Duodenal mucosa (tissue), 2 donors: ENCODE data around the gene DRC7.

Experiments
- H3K27ac ChIP-seq: one replicate; pipeline ENCODE4 v1.7.0; 2013; ENCODE audit warnings: low read depth, low read length
- H3K27me3 ChIP-seq, 2 donors: one replicate each; pipeline ENCODE4 v1.7.0; 2013; ENCODE audit warnings: low read length in 2 of 2, control low read depth in 1 of 2; ENCODE audit not compliant: insufficient read depth in 2 of 2, control insufficient read depth in 1 of 2
- H3K36me3 ChIP-seq, 2 donors: one replicate each; pipeline ENCODE4 v1.7.0; 2013; ENCODE audit warnings: low read length in 2 of 2, control low read depth in 1 of 2; ENCODE audit not compliant: insufficient read depth in 2 of 2, control insufficient read depth in 1 of 2
- H3K4me1 ChIP-seq, 2 donors: one replicate each; pipeline ENCODE4 v1.7.0; 2013; ENCODE audit warnings: low read length in 2 of 2, control low read depth in 1 of 2; ENCODE audit not compliant: insufficient read depth in 2 of 2, control insufficient read depth in 1 of 2
- H3K4me3 ChIP-seq, 2 donors: one replicate each; pipeline ENCODE4 v1.7.0; 2013; ENCODE audit warnings: low read length in 2 of 2, low read depth in 1 of 2
- H3K9ac ChIP-seq, 2 donors: one replicate each; pipeline ENCODE4 v1.7.0; 2013; ENCODE audit warnings: low read length in 2 of 2, low read depth in 1 of 2
- H3K9me3 ChIP-seq, 2 donors: one replicate each; pipeline ENCODE4 v1.7.0; 2013; ENCODE audit warnings: low read length in 2 of 2, control low read depth in 1 of 2; ENCODE audit not compliant: control insufficient read depth in 1 of 2

DRC7 gene

DNA sequence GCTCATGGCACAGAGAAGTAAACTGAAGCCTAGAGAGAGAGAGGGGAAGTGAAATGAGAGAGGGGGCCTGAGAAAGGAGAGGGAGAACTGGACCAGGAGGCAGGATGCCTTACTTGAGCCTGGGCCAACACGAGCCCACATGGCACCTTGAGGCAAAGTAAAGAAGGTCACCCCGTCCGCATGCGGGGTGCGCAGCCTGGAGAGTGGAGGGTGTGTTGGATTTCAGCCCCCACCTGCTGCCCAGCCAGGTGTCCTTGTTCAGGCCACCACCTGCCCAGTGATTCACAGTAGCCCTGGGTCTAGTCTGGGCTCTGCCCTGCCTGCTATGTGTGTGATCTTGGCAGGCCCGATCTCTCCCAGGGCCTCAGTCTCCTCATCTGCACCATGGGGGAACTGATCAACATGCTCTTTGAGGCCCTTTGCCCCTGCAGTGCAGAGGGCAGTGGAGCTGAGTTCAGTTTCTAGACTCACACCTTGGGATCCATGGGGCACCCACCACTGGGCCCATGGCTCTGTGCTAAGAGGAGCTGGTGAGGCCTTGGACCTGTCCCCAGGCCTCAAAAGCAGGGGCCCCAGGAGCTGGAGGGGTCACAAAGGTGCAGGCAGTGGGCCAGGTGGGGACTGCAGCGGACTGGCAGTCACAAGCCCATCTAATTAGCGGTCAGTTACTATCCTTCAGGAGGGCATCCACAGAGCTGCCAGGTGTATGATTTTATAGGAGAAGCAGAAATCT is 9.8 kb upstream of the DRC7 start:
- no peaks in the 10 kb centered on the region for H3K9me3 ChIP-seq
- no peak overlapping the region for H3K9ac ChIP-seq
- no peaks in the 10 kb centered on the region for H3K4me1 ChIP-seq
- H3K27me3 ChIP-seq: no peaks in the 10 kb centered on the region
- no peak overlapping the region for H3K27ac ChIP-seq
- H3K36me3 ChIP-seq: no peaks in the 10 kb centered on the region
- H3K4me3 ChIP-seq: no peak overlapping the region

DNA sequence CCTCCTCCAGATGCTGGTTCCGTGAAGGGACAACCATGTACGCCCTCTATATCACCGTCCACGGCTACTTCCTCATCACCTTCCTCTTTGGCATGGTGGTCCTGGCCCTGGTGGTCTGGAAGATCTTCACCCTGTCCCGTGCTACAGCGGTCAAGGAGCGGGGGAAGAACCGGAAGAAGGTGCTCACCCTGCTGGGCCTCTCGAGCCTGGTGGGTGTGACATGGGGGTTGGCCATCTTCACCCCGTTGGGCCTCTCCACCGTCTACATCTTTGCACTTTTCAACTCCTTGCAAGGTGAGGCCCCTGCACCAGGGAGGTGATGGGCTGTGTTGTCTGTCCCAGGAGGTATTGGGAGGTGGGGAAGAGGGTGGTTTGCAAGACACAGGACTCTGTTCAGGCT is 9.0 kb upstream of the DRC7 start:
- Histone ChIP-seq H3K4me1 (no peaks in the 10 kb centered on the region), H3K9me3 (no peaks in the 10 kb centered on the region), H3K27ac (no peak overlapping the region), H3K4me3 (no peak overlapping the region), H3K9ac (no peak overlapping the region), H3K27me3 (no peaks in the 10 kb centered on the region), H3K36me3 (no peaks in the 10 kb centered on the region)

DNA sequence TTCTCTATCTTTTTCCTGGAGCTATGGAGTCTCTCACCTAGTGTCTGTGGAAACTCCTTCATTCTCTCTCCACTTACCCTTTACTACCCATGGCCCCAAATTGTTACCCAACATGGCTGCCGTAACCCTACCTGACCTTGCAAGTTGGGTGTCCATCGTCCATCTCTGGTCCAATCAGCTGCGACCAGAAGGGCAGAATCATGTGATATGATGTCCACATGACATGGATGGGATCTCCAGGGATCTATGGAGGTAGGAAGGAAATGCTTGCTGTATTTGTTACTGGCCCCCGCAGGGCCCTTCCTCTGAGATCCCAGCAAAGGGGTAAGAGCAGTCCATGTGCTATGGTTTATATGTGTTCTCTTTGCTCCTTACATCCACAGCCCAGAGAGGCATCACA is 8.0 kb upstream of the DRC7 start:
- H3K9ac ChIP-seq: no peak overlapping the region

DNA sequence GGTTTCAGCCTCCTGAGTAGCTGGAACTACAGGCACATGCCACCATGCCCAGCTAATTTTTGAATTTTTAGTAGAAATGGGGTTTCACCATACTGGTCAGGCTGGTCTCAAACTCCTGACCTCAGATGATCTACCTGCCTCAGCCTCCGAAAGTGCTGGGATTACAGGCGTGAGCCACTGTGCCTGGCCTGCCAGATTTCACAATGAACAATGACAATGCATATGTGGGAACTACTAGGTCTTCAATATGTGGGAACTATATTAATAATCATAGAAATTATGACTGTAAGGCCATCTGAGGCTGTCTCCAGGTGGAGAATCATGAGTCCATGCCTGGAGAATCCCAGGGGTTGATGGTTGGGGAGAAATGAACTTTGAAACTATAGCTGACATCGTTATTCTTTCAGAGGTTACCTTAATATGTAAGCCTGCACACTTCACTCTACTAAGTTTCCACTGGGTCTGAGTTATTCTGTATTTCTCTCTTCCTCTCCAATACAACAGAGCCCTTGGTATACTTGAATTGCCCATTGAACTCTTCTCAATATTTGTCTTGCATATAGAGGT is 7.2 kb upstream of the DRC7 start:
- H3K4me3 ChIP-seq: no peak overlapping the region
- no peak overlapping the region for H3K9ac ChIP-seq
- H3K27ac ChIP-seq: no peak overlapping the region
- no peaks in the 10 kb centered on the region for H3K36me3 ChIP-seq
- H3K4me1 ChIP-seq: no peaks in the 10 kb centered on the region
- H3K9me3 ChIP-seq: no peaks in the 10 kb centered on the region
- no peaks in the 10 kb centered on the region for H3K27me3 ChIP-seq

More for the DNA sequence above, 8.0 kb upstream of the DRC7 start:
- Histone ChIP-seq H3K27ac (no peak overlapping the region), H3K9me3 (no peaks in the 10 kb centered on the region), H3K36me3 (no peaks in the 10 kb centered on the region), H3K4me1 (no peaks in the 10 kb centered on the region), H3K4me3 (no peak overlapping the region), H3K27me3 (no peaks in the 10 kb centered on the region)

DNA sequence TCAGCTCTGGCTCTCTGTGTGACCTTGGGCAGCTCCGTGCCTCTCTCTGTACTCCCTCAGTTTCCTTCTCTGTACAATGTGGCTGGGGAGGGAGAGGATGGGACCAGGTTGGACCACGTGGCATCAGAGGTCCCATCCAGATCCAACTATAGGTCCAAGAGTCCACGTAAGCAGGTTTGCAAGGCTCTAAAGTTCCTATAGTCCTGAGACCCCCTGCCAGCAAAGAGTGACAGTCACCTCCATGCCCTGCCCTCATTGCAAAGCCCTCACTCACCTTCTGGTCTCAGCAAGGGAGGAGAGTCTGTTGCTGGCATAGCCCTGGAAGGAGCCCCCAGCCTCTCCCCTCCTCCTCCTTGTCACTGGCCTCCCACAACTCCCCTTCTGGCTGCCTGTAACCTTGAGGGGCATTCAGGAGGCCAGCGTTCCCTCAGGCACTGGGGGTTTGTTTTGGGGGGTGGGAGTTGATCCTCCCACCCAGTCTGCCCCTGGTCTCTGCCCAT is 6.1 kb upstream of the DRC7 start:
- H3K9me3 ChIP-seq: no peaks in the 10 kb centered on the region
- H3K27me3 ChIP-seq: peaks cover 0 to 3% of the 10 kb centered on the region in 2 donors
- no peak overlapping the region for H3K9ac ChIP-seq
- H3K4me3 ChIP-seq: no peak overlapping the region
- no peaks in the 10 kb centered on the region for H3K4me1 ChIP-seq
- no peaks in the 10 kb centered on the region for H3K36me3 ChIP-seq
- H3K27ac ChIP-seq: no peak overlapping the region

DNA sequence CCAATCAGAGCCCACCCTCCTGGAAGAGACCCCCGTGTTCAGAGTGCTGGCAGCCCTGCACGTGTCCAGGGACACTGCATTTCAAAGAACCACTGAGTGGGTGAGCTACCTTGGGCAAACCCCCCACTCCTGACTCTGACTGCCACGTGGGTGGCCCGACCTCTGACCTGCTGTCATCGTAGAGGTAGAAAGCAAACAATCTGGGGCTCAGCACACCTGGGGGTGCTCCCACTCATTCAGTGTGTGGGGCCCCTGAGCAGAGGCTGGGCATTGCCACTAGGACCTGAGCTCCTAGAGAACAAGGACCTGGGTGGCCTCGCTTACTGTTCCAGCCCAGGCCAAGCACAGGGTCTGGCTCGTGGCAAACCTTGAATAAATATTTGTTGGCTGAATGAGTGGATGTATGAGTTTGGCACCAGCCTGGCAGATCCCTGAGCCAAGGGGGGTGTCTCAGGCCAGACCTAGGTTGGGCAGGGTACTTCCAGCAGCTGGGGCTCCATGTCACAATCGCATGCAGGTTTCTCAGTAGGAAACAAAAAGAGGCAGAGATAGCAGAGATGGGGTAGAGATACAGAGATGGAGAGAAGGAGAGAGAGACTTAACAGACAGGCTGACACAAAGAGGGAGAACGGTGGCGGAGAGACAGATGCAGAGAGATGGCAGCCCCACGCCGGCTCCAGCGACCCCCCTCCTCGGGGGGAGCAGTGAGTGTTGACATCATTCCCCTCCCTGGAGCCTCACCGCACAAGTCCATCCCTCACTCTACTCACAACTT is 5.4 kb upstream of the DRC7 start:
- H3K36me3 ChIP-seq: no peaks in the 10 kb centered on the region
- H3K4me1 ChIP-seq: no peaks in the 10 kb centered on the region
- H3K9me3 ChIP-seq: no peaks in the 10 kb centered on the region
- H3K9ac ChIP-seq: no peak overlapping the region
- H3K4me3 ChIP-seq: no peak overlapping the region
- peak overlapping the region; percentile 20 for H3K27ac ChIP-seq
- H3K27me3 ChIP-seq: peaks cover 0 to 3% of the 10 kb centered on the region in 2 donors

DNA sequence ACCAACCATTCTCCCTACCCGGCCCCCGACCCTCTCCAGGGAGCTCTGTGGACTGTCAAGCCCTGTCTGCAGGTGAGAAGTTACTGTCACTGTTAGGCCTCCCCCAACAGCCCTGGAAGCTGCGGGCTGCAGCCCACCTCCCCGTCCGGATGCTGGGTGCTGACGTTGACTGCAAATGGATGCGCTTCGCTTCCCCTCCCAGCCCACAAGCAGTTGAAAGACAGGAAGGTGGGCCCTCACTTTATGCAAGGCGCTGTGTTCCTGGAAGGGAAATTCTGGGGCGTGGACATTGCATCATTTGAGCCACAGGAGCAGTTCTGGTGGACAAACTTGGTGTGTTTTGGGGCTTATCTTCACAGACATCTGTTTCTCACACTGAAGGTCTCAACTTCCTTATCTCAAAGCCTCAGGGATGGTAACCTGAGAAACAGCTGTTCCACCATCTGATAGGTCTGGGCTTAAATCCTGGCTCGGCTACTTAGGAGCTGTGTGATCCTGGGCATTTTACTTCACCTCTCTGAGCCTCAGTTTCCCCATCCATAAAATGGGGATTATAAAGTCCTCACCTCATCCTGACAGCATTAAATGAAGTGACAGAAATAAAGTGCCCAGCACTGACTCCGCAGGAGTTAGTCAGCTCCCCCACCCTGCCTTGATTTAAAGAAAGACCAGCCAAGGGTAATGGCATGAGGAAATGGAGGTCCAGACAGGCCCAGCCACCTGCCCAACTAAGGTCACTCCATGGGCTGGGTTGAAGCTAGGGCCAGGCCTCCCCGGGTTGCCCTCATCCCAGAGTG is 4.6 kb upstream of the DRC7 start:
- Histone ChIP-seq H3K9ac (no peak overlapping the region), H3K27ac (no peak overlapping the region), H3K4me3 (peak overlapping the region in 1 of 2 donors; percentile 8), H3K27me3 (peaks cover 0 to 3% of the 10 kb centered on the region in 2 donors), H3K36me3 (no peaks in the 10 kb centered on the region), H3K9me3 (no peaks in the 10 kb centered on the region), H3K4me1 (no peaks in the 10 kb centered on the region)

DNA sequence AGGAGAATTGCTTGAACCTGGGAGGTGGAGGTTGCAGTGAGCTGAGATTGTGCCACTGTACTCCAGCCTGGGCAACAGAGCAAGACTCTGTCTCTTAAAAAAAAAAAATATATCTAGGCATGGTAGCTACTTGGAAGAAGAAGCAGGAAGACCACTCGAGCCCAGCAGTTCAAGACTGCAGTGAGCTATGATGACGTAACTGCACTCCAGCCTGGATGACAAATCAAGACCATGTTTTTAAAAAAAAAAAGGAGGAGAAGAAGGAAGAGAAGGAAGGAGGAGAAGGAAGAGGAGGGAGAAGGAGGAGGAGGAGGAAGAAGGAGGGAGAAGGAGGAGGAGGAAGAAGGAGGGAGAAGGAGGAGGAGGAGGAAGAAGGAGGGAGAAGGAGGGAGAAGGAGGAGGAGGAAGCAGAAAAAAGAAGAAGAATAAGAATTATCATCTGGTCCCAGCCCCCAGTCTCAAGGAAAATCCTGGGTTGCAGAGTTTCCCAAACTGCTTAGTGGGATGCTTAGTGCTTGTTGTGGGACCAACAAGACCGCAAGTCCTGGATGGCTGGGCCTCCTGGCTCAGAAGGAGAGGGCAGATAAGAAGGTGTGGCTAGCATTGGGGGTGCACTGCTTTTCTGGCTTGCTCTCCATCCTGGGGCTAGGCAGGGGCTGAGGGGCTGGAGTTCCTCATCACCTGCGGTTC is 3.7 kb upstream of the DRC7 start:
- no peaks in the 10 kb centered on the region for H3K9me3 ChIP-seq
- H3K27me3 ChIP-seq: peaks cover 0 to 3% of the 10 kb centered on the region in 2 donors
- no peaks in the 10 kb centered on the region for H3K36me3 ChIP-seq
- no peak overlapping the region for H3K4me3 ChIP-seq
- no peaks in the 10 kb centered on the region for H3K4me1 ChIP-seq
- H3K27ac ChIP-seq: no peak overlapping the region
- H3K9ac ChIP-seq: no peak overlapping the region

DNA sequence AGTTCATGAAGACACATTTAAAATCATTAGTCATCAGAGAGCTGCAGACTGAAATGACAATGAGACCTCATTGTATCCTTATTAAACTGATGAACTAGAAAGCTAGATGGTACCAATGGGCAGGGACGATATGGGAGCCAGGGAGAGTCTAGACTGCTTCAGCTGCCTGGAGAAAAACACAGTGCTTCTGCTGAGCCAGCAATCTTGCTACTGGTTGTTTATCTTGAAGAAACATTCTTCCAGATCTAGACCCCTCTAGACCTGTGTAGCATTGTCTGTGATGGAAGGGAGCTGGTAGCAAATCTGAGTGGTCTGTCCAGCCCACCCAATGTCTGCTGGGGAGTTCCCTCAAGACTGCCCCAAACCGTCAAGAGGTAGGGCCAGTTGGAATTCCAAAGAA is 2.0 kb upstream of the DRC7 start:
- Histone ChIP-seq H3K9me3 (no peaks in the 10 kb centered on the region), H3K4me3 (no peak overlapping the region), H3K36me3 (no peaks in the 10 kb centered on the region), H3K9ac (no peak overlapping the region), H3K4me1 (no peaks in the 10 kb centered on the region), H3K27me3 (peaks cover 0 to 3% of the 10 kb centered on the region in 2 donors), H3K27ac (no peak overlapping the region)
